Stimulated activated memory B cell treated with anti-CD40 and anti-IgM and Interleukin-4, amounts not matched to agents 10 μg/mL and 1 μg/mL and 100 μg/mL, for 72 hours (primary cell): ENCODE measurements around the gene FYN.
A peak's percentile ranks its signal among the peaks of the same experiment; 100 is the strongest.
"Not testable (repeated sequence)": the region's sequence is repeated elsewhere in the genome, so short reads cannot be mapped to it uniquely, and the experiment has no call there.

Experiments used
- ATAC-seq: fragments of 150-1000 bp; cut with Tn5 transposase; 2 replicates; pipeline ENCODE4 v1.10.0; 2021
- H3K27ac Mint-ChIP-seq: one replicate; pipeline ENCODE4 v1.8.0; 2022; ENCODE audit warnings: mild to moderate bottlenecking, mixed read lengths
- H3K27me3 Mint-ChIP-seq: one replicate; pipeline ENCODE4 v1.8.0; 2022; ENCODE audit warnings: mixed read lengths
- H3K36me3 Mint-ChIP-seq: one replicate; pipeline ENCODE4 v1.8.0; 2022; ENCODE audit warnings: mixed read lengths
- H3K4me1 Mint-ChIP-seq: one replicate; pipeline ENCODE4 v1.8.0; 2022; ENCODE audit warnings: mixed read lengths
- H3K4me3 Mint-ChIP-seq: one replicate; pipeline ENCODE4 v1.8.0; 2022; ENCODE audit warnings: mild to moderate bottlenecking, moderate library complexity, mixed read lengths
- H3K9me3 Mint-ChIP-seq: one replicate; pipeline ENCODE4 v1.8.0; 2022; ENCODE audit warnings: mixed read lengths

Gene FYN

GRCh38 chr6:111873178-111874024 is at the start of gene FYN:
Gene FYN (minus strand): TSS chr6:111873452. CDS start chr6:111720051, 153,401 bp downstream.
- Mint-ChIP-seq H3K9me3 (no peaks in the 10 kb centered on the region), H3K36me3 (peaks cover 11% of the 10 kb centered on the region), H3K27me3 (no peaks in the 10 kb centered on the region), H3K4me3 (peak within 1 kb of the TSS; percentile 97), H3K27ac (peak within 1 kb of the TSS; percentile 91), H3K4me1 (peaks cover 32% of the 10 kb centered on the region)
- ATAC-seq = peak; percentile 98

- Mint-ChIP-seq H3K4me1 (no peaks in the 10 kb centered on the region), H3K4me3 (no peak overlapping the region), H3K27me3 (peaks cover 9% of the 10 kb centered on the region), H3K27ac (no peak overlapping the region), H3K36me3 (no peaks in the 10 kb centered on the region), H3K9me3 (no peaks in the 10 kb centered on the region)
- no peak for ATAC-seq
These were observed 49.4 kb upstream of the FYN start for GRCh38 chr6:111922454-111923297.

- no peak overlapping the region for H3K4me3 Mint-ChIP-seq
- H3K27ac Mint-ChIP-seq = no peak overlapping the region
- no peaks in the 10 kb centered on the region for H3K36me3 Mint-ChIP-seq
- peaks cover 9% of the 10 kb centered on the region for H3K27me3 Mint-ChIP-seq
- no peaks in the 10 kb centered on the region for H3K4me1 Mint-ChIP-seq
- no peaks in the 10 kb centered on the region for H3K9me3 Mint-ChIP-seq
- ATAC-seq = no peak
These were observed 47.9 kb upstream of the FYN start for GRCh38 chr6:111921103-111921502.

GRCh38 chr6:111920578-111920977 is 47.3 kb upstream of the FYN start:
- H3K4me3 Mint-ChIP-seq = no peak overlapping the region
- no peaks in the 10 kb centered on the region for H3K9me3 Mint-ChIP-seq
- peaks cover 9% of the 10 kb centered on the region for H3K27me3 Mint-ChIP-seq
- no peaks in the 10 kb centered on the region for H3K4me1 Mint-ChIP-seq
- ATAC-seq = no peak
- no peak overlapping the region for H3K27ac Mint-ChIP-seq
- H3K36me3 Mint-ChIP-seq = no peaks in the 10 kb centered on the region

GRCh38 chr6:111918825-111919224 is 45.6 kb upstream of the FYN start:
- Mint-ChIP-seq H3K27ac (no peak overlapping the region), H3K9me3 (no peaks in the 10 kb centered on the region), H3K4me3 (no peak overlapping the region), H3K4me1 (no peaks in the 10 kb centered on the region), H3K36me3 (no peaks in the 10 kb centered on the region), H3K27me3 (peaks cover 9% of the 10 kb centered on the region)
- ATAC-seq = no peak

- no peaks in the 10 kb centered on the region for H3K4me1 Mint-ChIP-seq
- no peak overlapping the region for H3K27ac Mint-ChIP-seq
- H3K36me3 Mint-ChIP-seq = no peaks in the 10 kb centered on the region
- no peak for ATAC-seq
- H3K27me3 Mint-ChIP-seq = peaks cover 9% of the 10 kb centered on the region
- H3K9me3 Mint-ChIP-seq = no peaks in the 10 kb centered on the region
- no peak overlapping the region for H3K4me3 Mint-ChIP-seq
These were observed 43.5 kb upstream of the FYN start for GRCh38 chr6:111916747-111917146.

GRCh38 chr6:111914617-111915016 is 41.4 kb upstream of the FYN start:
- no peaks in the 10 kb centered on the region for H3K36me3 Mint-ChIP-seq
- H3K4me3 Mint-ChIP-seq = no peak overlapping the region
- ATAC-seq = no peak
- no peaks in the 10 kb centered on the region for H3K4me1 Mint-ChIP-seq
- H3K27me3 Mint-ChIP-seq = peaks cover 9% of the 10 kb centered on the region
- H3K27ac Mint-ChIP-seq = no peak overlapping the region
- H3K9me3 Mint-ChIP-seq = no peaks in the 10 kb centered on the region

- no peak overlapping the region for H3K27ac Mint-ChIP-seq
- H3K4me3 Mint-ChIP-seq = no peak overlapping the region
- ATAC-seq = no peak
- H3K9me3 Mint-ChIP-seq = no peaks in the 10 kb centered on the region
- H3K27me3 Mint-ChIP-seq = peaks cover under 1% of the 10 kb centered on the region
- H3K36me3 Mint-ChIP-seq = no peaks in the 10 kb centered on the region
- no peaks in the 10 kb centered on the region for H3K4me1 Mint-ChIP-seq
These were observed 39.7 kb upstream of the FYN start for GRCh38 chr6:111912904-111913303.

GRCh38 chr6:111911428-111911827 is 38.2 kb upstream of the FYN start:
- ATAC-seq = no peak
- no peak overlapping the region for H3K4me3 Mint-ChIP-seq
- H3K9me3 Mint-ChIP-seq = no peaks in the 10 kb centered on the region
- no peak overlapping the region for H3K27ac Mint-ChIP-seq
- H3K27me3 Mint-ChIP-seq = no peaks in the 10 kb centered on the region
- H3K36me3 Mint-ChIP-seq = no peaks in the 10 kb centered on the region
- H3K4me1 Mint-ChIP-seq = no peaks in the 10 kb centered on the region

GRCh38 chr6:111909238-111909637 is 36.0 kb upstream of the FYN start:
- ATAC-seq = no peak
- Mint-ChIP-seq H3K4me1 (no peaks in the 10 kb centered on the region), H3K4me3 (no peak overlapping the region), H3K27me3 (no peaks in the 10 kb centered on the region), H3K36me3 (no peaks in the 10 kb centered on the region), H3K9me3 (no peaks in the 10 kb centered on the region), H3K27ac (no peak overlapping the region)

GRCh38 chr6:111908365-111908764 is 35.1 kb upstream of the FYN start:
- not testable (repeated sequence) for ATAC-seq, H3K36me3 Mint-ChIP-seq, H3K9me3 Mint-ChIP-seq

GRCh38 chr6:111900735-111901134 is 27.5 kb upstream of the FYN start:
- no peak overlapping the region for H3K4me3 Mint-ChIP-seq
- no peaks in the 10 kb centered on the region for H3K36me3 Mint-ChIP-seq
- ATAC-seq = no peak
- no peaks in the 10 kb centered on the region for H3K9me3 Mint-ChIP-seq
- H3K27ac Mint-ChIP-seq = no peak overlapping the region
- no peaks in the 10 kb centered on the region for H3K27me3 Mint-ChIP-seq
- no peaks in the 10 kb centered on the region for H3K4me1 Mint-ChIP-seq

More at GRCh38 chr6:111908365-111908764, 35.1 kb upstream of the FYN start:
- H3K4me3 Mint-ChIP-seq, H3K4me1 Mint-ChIP-seq, H3K27ac Mint-ChIP-seq, H3K27me3 Mint-ChIP-seq: not testable (repeated sequence)

- Mint-ChIP-seq H3K27ac (no peak overlapping the region), H3K4me1 (no peaks in the 10 kb centered on the region), H3K9me3 (no peaks in the 10 kb centered on the region), H3K4me3 (no peak overlapping the region), H3K27me3 (no peaks in the 10 kb centered on the region), H3K36me3 (no peaks in the 10 kb centered on the region)
- ATAC-seq = no peak
These were observed 26.3 kb upstream of the FYN start for GRCh38 chr6:111899531-111899930.

GRCh38 chr6:111898452-111898851 is 25.2 kb upstream of the FYN start:
- Mint-ChIP-seq H3K27me3 (no peaks in the 10 kb centered on the region), H3K9me3 (no peaks in the 10 kb centered on the region), H3K27ac (no peak overlapping the region), H3K4me3 (no peak overlapping the region), H3K4me1 (no peaks in the 10 kb centered on the region), H3K36me3 (no peaks in the 10 kb centered on the region)
- ATAC-seq = no peak

GRCh38 chr6:111894951-111895350 is 21.7 kb upstream of the FYN start:
- Mint-ChIP-seq H3K4me1 (no peaks in the 10 kb centered on the region), H3K27ac (no peak overlapping the region), H3K9me3 (no peaks in the 10 kb centered on the region), H3K4me3 (no peak overlapping the region), H3K36me3 (no peaks in the 10 kb centered on the region), H3K27me3 (no peaks in the 10 kb centered on the region)
- ATAC-seq = no peak

GRCh38 chr6:111894272-111894671 is 21.0 kb upstream of the FYN start:
- no peaks in the 10 kb centered on the region for H3K4me1 Mint-ChIP-seq
- no peak overlapping the region for H3K27ac Mint-ChIP-seq

More at GRCh38 chr6:111894272-111894671, 21.0 kb upstream of the FYN start:
- Mint-ChIP-seq H3K36me3 (no peaks in the 10 kb centered on the region), H3K9me3 (no peaks in the 10 kb centered on the region), H3K4me3 (no peak overlapping the region), H3K27me3 (no peaks in the 10 kb centered on the region)
- ATAC-seq = no peak
